Natural killer cell (primary cell): ENCODE results near the gene ZMIZ2. TPM values are rescaled to one million over a fixed set of nuclear protein-coding genes. Genes with fewer than 3 reads are reported as not detected.

Source experiments
- ATAC-seq, 3 donors: fragments of 150-1000 bp in 2 of 3; fragments of 200-7000 bp in 1 of 3; cut with Tn5 transposase; 1 replicate in 1 of 3; 2 replicates in 2 of 3; pipeline ENCODE4 v1.10.0; 2021; ENCODE audit warnings: mild to moderate bottlenecking in 2 of 3, moderate library complexity in 2 of 3
- DNase-seq, 2 donors: peaks; one replicate each; pipeline versions ENCODE4 v3.0.0 to v3.0.0-alpha.2; 2013 to 2021; ENCODE audit warnings: mixed read lengths in 1 of 2
- H3K27ac ChIP-seq: one replicate; pipeline ENCODE4 v1.5.1; 2013; ENCODE audit warnings: mild to moderate bottlenecking, low read length
- H3K27me3 ChIP-seq: one replicate; pipeline ENCODE4 v1.6.1; 2013; ENCODE audit warnings: low read length; ENCODE audit not compliant: control insufficient read depth, insufficient read depth
- H3K36me3 ChIP-seq: one replicate; pipeline ENCODE4 v1.6.1; 2013; ENCODE audit warnings: low read length; ENCODE audit not compliant: control insufficient read depth, insufficient read depth
- H3K4me1 ChIP-seq: one replicate; pipeline ENCODE4 v1.6.1; 2013; ENCODE audit warnings: low read length; ENCODE audit not compliant: control insufficient read depth, insufficient read depth
- H3K4me3 ChIP-seq: one replicate; pipeline ENCODE4 v1.5.1; 2013; ENCODE audit warnings: low read length
- H3K9me3 ChIP-seq: one replicate; pipeline ENCODE4 v1.6.1; 2013; ENCODE audit warnings: low read length; ENCODE audit not compliant: control insufficient read depth, insufficient read depth
- H3K27ac Mint-ChIP-seq, 2 donors: one replicate each; pipeline ENCODE4 v1.8.0; 2022; ENCODE audit warnings: mild to moderate bottlenecking in 2 of 2, mixed read lengths in 2 of 2, moderate library complexity in 1 of 2
- H3K27me3 Mint-ChIP-seq, 2 donors: one replicate each; pipeline ENCODE4 v1.8.0; 2022; ENCODE audit warnings: low read depth in 2 of 2, mixed read lengths in 2 of 2
- H3K36me3 Mint-ChIP-seq: one replicate; pipeline ENCODE4 v1.8.0; 2022; ENCODE audit warnings: mixed read lengths
- H3K4me1 Mint-ChIP-seq, 2 donors: one replicate each; pipeline ENCODE4 v1.8.0; 2022; ENCODE audit warnings: mixed read lengths in 2 of 2
- H3K4me3 Mint-ChIP-seq: one replicate; pipeline ENCODE4 v1.8.0; 2022; ENCODE audit warnings: mild to moderate bottlenecking, moderate library complexity, mixed read lengths
- H3K9me3 Mint-ChIP-seq, 2 donors: one replicate each; pipeline ENCODE4 v1.8.0; 2022; ENCODE audit warnings: mixed read lengths in 2 of 2
- whole genome bisulfite sequencing: methylation state at CpG from one replicate; pipeline ENCODE4 v1.1.7; 2013; ENCODE audit warnings: missing lambda C conversion rate; ENCODE audit not compliant: insufficient coverage; 5-methylcytosine and 5-hydroxymethylcytosine counted together
- intact Hi-C: fragments of 100-400 bp; cut with micrococcal nuclease; formaldehyde crosslinking; loops from one replicate; pipeline ENCODE4 v1.14.2; 2022
- total RNA-seq, 4 donors: library from RNA; stranded (reverse); fragments of 120-200 nt in 1 of 4; gene quantifications; one replicate each; pipeline versions ENCODE4 v1.2.3 to v1.2.4, GENCODE V29; 2013 to 2022
- TF ChIP-seq, protein P1 (sequence below): fragments of 200-600 bp; IDR thresholded peaks from one replicate; pipeline ENCODE4 v1.8.0; 2022; ENCODE audit warnings: antibody characterized with exemption

ZMIZ2 gene
- total RNA-seq, 3 donors from 2014 or later (not counting 1 experiment from before 2014, with no cell fraction given): 152 to 170 (median 167) TPM

DNA sequence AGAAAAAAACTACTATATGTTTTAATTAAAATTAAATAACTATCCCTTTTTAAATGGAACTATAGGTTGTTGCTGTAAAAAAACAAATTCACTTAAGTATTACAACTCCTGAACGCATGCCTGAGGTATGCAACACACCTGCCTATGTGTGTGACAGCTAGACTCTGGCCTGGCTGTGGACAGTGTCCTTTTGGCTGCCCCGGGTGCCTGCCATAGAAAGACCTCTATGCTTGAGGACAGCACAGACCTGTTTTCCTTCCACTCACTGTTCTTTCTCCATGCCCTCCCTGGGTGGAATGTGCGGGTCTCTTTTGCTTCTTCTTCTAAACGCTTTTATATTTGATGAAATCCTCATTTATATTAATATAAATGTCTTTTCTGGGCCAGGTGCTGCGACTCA lies 41.3 kb downstream of the ZMIZ2 start:
- Histone ChIP-seq H3K27me3 (no peaks in the 10 kb centered on the region), H3K4me1 (no peaks in the 10 kb centered on the region), H3K4me3 (no peak overlapping the region), H3K36me3 (no peaks in the 10 kb centered on the region), H3K27ac (no peak overlapping the region), H3K9me3 (no peaks in the 10 kb centered on the region)
- TF ChIP-seq, protein P1, sequence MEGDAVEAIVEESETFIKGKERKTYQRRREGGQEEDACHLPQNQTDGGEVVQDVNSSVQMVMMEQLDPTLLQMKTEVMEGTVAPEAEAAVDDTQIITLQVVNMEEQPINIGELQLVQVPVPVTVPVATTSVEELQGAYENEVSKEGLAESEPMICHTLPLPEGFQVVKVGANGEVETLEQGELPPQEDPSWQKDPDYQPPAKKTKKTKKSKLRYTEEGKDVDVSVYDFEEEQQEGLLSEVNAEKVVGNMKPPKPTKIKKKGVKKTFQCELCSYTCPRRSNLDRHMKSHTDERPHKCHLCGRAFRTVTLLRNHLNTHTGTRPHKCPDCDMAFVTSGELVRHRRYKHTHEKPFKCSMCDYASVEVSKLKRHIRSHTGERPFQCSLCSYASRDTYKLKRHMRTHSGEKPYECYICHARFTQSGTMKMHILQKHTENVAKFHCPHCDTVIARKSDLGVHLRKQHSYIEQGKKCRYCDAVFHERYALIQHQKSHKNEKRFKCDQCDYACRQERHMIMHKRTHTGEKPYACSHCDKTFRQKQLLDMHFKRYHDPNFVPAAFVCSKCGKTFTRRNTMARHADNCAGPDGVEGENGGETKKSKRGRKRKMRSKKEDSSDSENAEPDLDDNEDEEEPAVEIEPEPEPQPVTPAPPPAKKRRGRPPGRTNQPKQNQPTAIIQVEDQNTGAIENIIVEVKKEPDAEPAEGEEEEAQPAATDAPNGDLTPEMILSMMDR: no peak
- WGBS: 98% methylated on average over 2 of the region's 5 CpGs
- Mint-ChIP-seq H3K27me3 (no peaks in the 10 kb centered on the region), H3K4me3 (no peak overlapping the region), H3K4me1 (no peaks in the 10 kb centered on the region), H3K9me3 (no peaks in the 10 kb centered on the region), H3K36me3 (no peaks in the 10 kb centered on the region), H3K27ac (no peak overlapping the region)
- DNase-seq (no peak), ATAC-seq (no peak)
- intact Hi-C loops: no loop called here

DNA sequence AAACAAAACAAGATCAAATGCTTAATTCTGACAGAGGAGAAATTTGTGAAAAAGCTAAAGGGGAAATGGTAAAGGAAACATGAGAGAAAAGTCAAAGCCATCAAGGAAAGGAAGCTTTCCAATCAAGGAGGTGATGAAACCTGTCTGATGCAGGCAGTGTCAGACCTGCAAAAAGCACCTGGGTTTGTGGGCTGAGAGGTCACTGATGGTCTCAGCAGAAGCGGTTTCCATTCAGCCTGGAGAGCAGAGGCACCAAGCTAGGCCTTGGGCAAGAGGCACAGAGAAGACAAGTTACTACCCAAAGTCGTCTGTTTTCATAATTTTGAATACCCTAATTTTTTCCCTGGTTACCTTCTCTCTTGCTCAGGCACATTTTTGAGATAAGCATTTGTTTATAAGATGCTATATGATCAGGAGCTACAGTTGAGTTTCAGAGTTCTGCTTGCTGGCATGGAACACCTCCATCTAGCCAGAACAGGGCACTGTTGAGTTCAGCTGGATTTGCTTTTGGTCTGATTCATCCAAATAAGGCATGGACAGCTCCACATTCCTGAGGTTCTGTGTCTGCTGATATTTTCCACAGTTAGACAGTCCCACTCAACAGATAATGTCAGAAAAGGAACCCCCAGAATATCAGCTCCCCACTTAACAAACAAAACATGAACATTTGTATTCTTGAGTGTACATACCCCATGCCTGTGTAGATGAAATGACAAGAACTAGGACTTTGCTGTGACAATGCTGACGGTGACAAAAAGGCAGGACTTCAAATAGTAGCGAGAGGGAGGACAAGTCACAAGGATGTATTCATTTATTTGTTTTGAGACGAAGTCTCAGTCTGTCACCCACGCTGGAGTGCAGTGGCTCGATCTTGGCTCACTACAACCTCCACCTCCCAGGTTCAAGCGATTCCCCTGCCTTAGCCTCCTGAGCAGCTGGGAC lies 42.9 kb downstream of the ZMIZ2 start:
- H3K27me3 ChIP-seq: no peaks in the 10 kb centered on the region
- intact Hi-C loops: no loop called here
- H3K4me3 ChIP-seq: no peak overlapping the region
- no peak for DNase-seq
- no peaks in the 10 kb centered on the region for H3K36me3 ChIP-seq
- WGBS: 90% methylated on average over 8 of the region's 8 CpGs
- Mint-ChIP-seq H3K27ac (peak overlapping the region in 1 of 2 donors; percentile 9), H3K27me3 (no peaks in the 10 kb centered on the region), H3K4me3 (no peak overlapping the region), H3K9me3 (no peaks in the 10 kb centered on the region), H3K4me1 (peaks cover 0 to 3% of the 10 kb centered on the region in 2 donors), H3K36me3 (no peaks in the 10 kb centered on the region)
- ATAC-seq: no peak
- TF ChIP-seq, protein P1: no peak
- peaks cover 9% of the 10 kb centered on the region for H3K4me1 ChIP-seq
- no peaks in the 10 kb centered on the region for H3K9me3 ChIP-seq
- no peak overlapping the region for H3K27ac ChIP-seq

DNA sequence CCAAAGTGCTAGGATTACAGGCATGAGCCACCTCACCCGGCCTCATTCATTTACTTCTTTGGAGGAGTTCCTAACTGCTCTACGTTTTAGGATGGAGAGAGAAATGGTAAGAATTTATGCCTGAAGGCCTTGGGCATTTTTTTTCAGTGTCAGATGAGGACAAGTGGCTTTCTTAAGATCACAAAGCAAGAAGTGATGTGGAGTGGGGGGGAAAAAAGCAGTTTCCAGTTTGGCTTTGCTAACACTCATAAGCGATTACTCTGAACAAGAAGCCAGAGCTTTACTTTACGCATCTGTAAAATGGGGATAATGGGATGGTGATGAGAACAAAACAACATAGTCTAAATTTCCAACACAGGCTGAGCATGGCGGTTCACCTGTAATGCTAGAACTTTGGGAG lies 45.3 kb downstream of the ZMIZ2 start:
- no peaks in the 10 kb centered on the region for H3K9me3 Mint-ChIP-seq
- no peaks in the 10 kb centered on the region for H3K36me3 Mint-ChIP-seq
- DNase-seq: no peak
- no peak for ATAC-seq
- H3K4me1 Mint-ChIP-seq: peaks cover 18 to 19% of the 10 kb centered on the region in 2 donors
- Histone ChIP-seq H3K4me3 (no peak overlapping the region), H3K4me1 (peaks cover 20% of the 10 kb centered on the region), H3K27me3 (no peaks in the 10 kb centered on the region), H3K27ac (no peak overlapping the region), H3K9me3 (no peaks in the 10 kb centered on the region), H3K36me3 (peaks cover 6% of the 10 kb centered on the region)
- no peaks in the 10 kb centered on the region for H3K27me3 Mint-ChIP-seq
- peak overlapping the region; percentile 17 for H3K4me3 Mint-ChIP-seq
- TF ChIP-seq, protein P1: no peak
- intact Hi-C loops: no loop called here
- no peak overlapping the region for H3K27ac Mint-ChIP-seq
- 92% methylated on average over 5 of the region's 5 CpGs for WGBS
